ENCODE measurements around the gene ZNF148. TPM values are rescaled to one million over a fixed set of nuclear protein-coding genes. Genes with fewer than 3 reads are reported as not detected.

Gene ZNF148
- total RNA-seq, 2 donors from 2014 or later: 12.5 to 15.0 TPM

DNA sequence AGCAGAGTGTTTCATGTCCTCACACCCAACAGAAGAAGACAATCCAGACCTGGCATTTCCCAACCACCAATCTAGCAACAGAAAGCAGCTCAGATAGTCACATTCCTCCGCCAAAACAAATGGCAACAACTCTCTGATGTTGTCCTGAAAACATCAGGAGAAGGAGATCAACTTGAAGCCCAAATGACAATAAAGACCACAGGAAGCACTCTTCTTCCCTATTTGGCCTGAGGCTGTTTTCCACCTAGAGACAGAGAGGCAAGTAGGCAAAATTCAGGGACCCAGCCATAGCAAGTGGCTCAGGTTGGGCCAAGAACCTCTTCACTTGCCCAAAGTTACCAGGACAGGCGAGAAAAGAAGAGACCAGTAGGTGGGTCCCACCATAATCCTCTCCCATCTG lies 35.0 kb downstream of the ZNF148 start:
- peaks cover 12% of the 10 kb centered on the region for H3K4me1 ChIP-seq
- no peak overlapping the region for H3K27ac ChIP-seq
- peaks cover 0 to 4% (median 0%) of the 10 kb centered on the region in 3 donors for H3K9me3 ChIP-seq
- ATAC-seq (no peak), DNase-seq (no peak)
- intact Hi-C loops (cut with DNase I): no loop called here
- 94 to 96% methylated on average over 2 of the region's 2 CpGs for WGBS, 2 donors
- no peaks in the 10 kb centered on the region for H3K36me3 ChIP-seq (replicated peaks in 1 of 2; ENCODE audit: insufficient read depth in 1 of 2, low read depth in 2 of 2)
- H3K27me3 ChIP-seq: no peaks in the 10 kb centered on the region
- TF ChIP-seq, protein P1, sequence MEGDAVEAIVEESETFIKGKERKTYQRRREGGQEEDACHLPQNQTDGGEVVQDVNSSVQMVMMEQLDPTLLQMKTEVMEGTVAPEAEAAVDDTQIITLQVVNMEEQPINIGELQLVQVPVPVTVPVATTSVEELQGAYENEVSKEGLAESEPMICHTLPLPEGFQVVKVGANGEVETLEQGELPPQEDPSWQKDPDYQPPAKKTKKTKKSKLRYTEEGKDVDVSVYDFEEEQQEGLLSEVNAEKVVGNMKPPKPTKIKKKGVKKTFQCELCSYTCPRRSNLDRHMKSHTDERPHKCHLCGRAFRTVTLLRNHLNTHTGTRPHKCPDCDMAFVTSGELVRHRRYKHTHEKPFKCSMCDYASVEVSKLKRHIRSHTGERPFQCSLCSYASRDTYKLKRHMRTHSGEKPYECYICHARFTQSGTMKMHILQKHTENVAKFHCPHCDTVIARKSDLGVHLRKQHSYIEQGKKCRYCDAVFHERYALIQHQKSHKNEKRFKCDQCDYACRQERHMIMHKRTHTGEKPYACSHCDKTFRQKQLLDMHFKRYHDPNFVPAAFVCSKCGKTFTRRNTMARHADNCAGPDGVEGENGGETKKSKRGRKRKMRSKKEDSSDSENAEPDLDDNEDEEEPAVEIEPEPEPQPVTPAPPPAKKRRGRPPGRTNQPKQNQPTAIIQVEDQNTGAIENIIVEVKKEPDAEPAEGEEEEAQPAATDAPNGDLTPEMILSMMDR (IDR thresholded peaks at IDR 0.05): no peak
- TF ChIP-seq POLR2A (IDR thresholded peaks at IDR 0.05): no peak
- no peak overlapping the region for H3K4me3 ChIP-seq

DNA sequence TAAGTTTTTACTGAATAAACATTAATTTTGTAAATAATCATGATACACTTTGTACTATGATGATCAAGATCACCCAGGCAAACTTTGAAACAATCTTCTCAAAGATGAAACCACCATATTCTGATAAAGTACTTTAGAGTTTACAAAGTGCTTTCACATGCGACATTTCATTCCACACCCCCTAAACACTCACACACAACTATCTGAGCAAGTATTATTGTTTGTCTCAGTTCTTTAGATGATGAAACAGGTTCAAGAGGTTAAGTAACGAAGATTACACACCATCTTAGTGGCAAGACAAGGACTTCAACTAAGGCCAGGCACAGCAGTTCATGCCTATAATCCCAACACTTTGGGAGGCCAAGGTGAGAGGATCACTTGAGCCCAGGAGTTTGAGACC lies 37.6 kb downstream of the ZNF148 start:
- H3K36me3 ChIP-seq (replicated peaks in 1 of 2; ENCODE audit: insufficient read depth in 1 of 2, low read depth in 2 of 2): no peaks in the 10 kb centered on the region
- no peak overlapping the region for H3K4me3 ChIP-seq
- H3K9me3 ChIP-seq: no peaks in the 10 kb centered on the region
- ATAC-seq: no peak
- H3K4me1 ChIP-seq: peaks cover 24% of the 10 kb centered on the region
- no peak overlapping the region for H3K27ac ChIP-seq
- TF ChIP-seq, protein P1 (IDR thresholded peaks at IDR 0.05): no peak
- 69 to 79% methylated on average over 2 of the region's 2 CpGs for WGBS, 2 donors
- no peak for DNase-seq
- no peaks in the 10 kb centered on the region for H3K27me3 ChIP-seq
- intact Hi-C loops (cut with DNase I): no loop called here

DNA sequence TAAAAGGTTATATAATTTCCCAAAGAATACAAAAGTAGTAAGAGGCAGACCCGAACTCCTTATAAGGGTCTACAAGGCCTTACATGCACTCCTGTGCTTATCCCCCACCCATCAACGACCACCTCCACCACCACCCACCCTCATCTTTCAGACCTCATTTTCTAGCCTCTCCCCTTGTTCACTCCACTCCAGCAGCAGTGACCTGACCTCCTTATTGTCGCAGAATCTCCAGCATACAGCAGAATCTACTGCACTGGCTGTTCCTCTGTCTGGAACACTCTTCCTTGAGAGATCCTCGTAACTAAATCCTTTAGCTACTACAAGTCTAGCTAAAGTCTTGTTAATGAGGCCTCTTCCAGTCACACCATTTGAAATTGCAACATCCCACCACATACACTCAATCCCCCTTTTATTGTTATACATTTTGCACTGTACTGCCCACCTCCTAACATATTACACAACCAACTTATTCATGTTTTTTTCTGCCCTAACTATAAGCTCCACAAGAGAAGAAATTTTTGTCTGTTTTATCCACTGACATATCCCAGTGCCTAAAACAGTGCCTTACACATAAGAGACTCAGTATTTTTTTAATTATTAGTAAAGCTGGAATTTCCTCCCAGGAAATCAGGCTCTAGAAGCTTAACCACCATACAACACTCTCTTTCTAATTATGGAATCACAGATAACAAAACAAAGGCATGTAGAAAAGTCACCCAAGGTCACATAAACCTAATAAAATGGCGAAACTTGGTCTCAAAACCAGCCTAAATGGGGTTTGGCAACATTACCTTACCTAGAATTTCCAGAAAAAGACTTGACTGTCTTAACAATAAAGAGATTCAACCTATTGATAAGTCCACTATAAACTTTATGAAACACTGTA lies 40.2 kb downstream of the ZNF148 start:
- peak overlapping the region in 2 of 4 donors; percentile 2 to 16 for H3K27ac ChIP-seq
- no peak for TF ChIP-seq POLR2A (IDR thresholded peaks at IDR 0.05)
- TF ChIP-seq, protein P1 (IDR thresholded peaks at IDR 0.05): no peak
- H3K9me3 ChIP-seq: no peaks in the 10 kb centered on the region
- ATAC-seq: peak; percentile 18
- H3K4me1 ChIP-seq: peaks cover 31% of the 10 kb centered on the region
- WGBS, 2 donors: 75 to 77% methylated on average over 5 of the region's 5 CpGs
- H3K27me3 ChIP-seq: no peaks in the 10 kb centered on the region
- no peaks in the 10 kb centered on the region for H3K36me3 ChIP-seq (replicated peaks in 1 of 2; ENCODE audit: insufficient read depth in 1 of 2, low read depth in 2 of 2)
- no peak overlapping the region for H3K4me3 ChIP-seq
- intact Hi-C loops (cut with DNase I): no loop called here
- DNase-seq: no peak

DNA sequence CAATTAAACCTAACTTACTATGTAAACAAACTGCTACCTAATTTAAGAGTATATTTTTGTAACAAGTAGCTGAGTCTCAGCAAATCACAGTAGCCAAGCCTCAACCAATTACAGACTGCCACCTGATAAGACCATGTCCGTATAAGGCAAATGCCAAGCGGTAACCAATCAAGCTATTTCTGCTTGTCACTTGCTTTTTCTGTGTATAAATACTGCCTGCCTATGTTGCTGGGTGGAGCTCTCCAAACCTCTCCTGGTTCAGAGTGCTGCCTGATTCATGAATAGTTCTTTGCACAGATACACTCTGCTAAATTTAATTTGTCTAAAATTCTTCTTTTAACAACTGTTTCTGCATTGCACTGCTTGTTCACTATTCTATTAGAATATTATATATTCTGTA lies 42.6 kb downstream of the ZNF148 start:
- no peak overlapping the region for H3K4me3 ChIP-seq
- TF ChIP-seq POLR2A (IDR thresholded peaks at IDR 0.05): no peak
- DNase-seq: no peak
- ATAC-seq: no peak
- no peaks in the 10 kb centered on the region for H3K27me3 ChIP-seq
- H3K36me3 ChIP-seq (replicated peaks in 1 of 2; ENCODE audit: insufficient read depth in 1 of 2, low read depth in 2 of 2): no peaks in the 10 kb centered on the region
- 71 to 79% methylated on average over 2 of the region's 2 CpGs for WGBS, 2 donors
- H3K9me3 ChIP-seq: no peaks in the 10 kb centered on the region
- H3K27ac ChIP-seq: no peak overlapping the region
- peaks cover 31% of the 10 kb centered on the region for H3K4me1 ChIP-seq
- intact Hi-C loops (cut with DNase I): no loop called here

DNA sequence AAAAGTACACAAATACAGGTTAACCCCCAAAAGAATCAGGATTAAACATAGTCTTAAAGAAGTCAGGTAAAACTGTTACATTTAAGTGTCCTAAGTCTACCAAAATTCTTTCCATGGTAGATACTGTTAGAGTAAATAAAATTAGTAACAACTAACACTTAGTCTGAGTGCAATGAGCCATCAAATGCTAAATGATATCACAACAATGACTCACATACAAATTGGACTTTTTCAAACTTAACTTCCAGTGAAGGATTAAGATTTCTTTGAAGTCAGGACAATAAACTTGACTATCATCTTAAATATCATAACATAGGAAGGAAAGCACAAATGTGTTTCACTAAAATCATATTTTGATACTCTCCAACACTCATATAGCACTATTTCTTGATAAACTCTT lies 43.9 kb downstream of the ZNF148 start:
- Histone ChIP-seq H3K36me3 (replicated peaks in 1 of 2; ENCODE audit: insufficient read depth in 1 of 2, low read depth in 2 of 2) (no peaks in the 10 kb centered on the region), H3K4me1 (peaks cover 25% of the 10 kb centered on the region), H3K27ac (no peak overlapping the region), H3K27me3 (no peaks in the 10 kb centered on the region), H3K9me3 (no peaks in the 10 kb centered on the region), H3K4me3 (no peak overlapping the region)
- DNase-seq: no peak
- TF ChIP-seq, protein P1 (IDR thresholded peaks at IDR 0.05): no peak
- TF ChIP-seq POLR2A (IDR thresholded peaks at IDR 0.05): no peak
- intact Hi-C loops (cut with DNase I): no loop called here
- no peak for ATAC-seq
